ENCODE results near the gene TAL1. TPM values are rescaled to one million over a fixed set of nuclear protein-coding genes. Genes with fewer than 3 reads are reported as not detected.
"Not testable (repeated sequence)": the region's sequence is repeated elsewhere in the genome, so short reads cannot be mapped to it uniquely, and the experiment has no call there.

Gene TAL1
- total RNA-seq, 6 donors from 2014 or later = 4.2 to 16.4 (median 10.8) TPM

GRCh38 chr1:47207803-47208373, 24.1 kb downstream of the TAL1 start:
- Histone ChIP-seq H3K36me3 (no peaks in the 10 kb centered on the region), H3K27ac (no peak overlapping the region), H3K4me1 (peaks cover 5 to 20% (median 15%) of the 10 kb centered on the region in 4 donors), H3K27me3 (no peaks in the 10 kb centered on the region), H3K9me3 (no peaks in the 10 kb centered on the region), H3K4me3 (no peak overlapping the region)
- TF ChIP-seq POLR2A (IDR thresholded peaks at IDR 0.05) = no peak
- no peak for TF ChIP-seq CTCF (IDR thresholded peaks at IDR 0.05)
- no peak for TF ChIP-seq EP300 (IDR thresholded peaks at IDR 0.05)
- TF ChIP-seq POLR2AphosphoS5 (IDR thresholded peaks at IDR 0.05) = no peak
- WGBS, 2 donors = 71 to 74% methylated on average over 8 of the region's 8 CpGs
- DNase-seq (no peak), ATAC-seq (ENCODE audit: low FRiP score in 2 of 2) (no peak)

GRCh38 chr1:47205918-47206317, 26.1 kb downstream of the TAL1 start:
- no peaks in the 10 kb centered on the region for H3K9me3 ChIP-seq
- no peak overlapping the region for H3K27ac ChIP-seq
- TF ChIP-seq POLR2A (IDR thresholded peaks at IDR 0.05) (no peak), POLR2AphosphoS5 (IDR thresholded peaks at IDR 0.05) (no peak), CTCF (IDR thresholded peaks at IDR 0.05) (no peak), EP300 (IDR thresholded peaks at IDR 0.05) (no peak)
- ATAC-seq (ENCODE audit: low FRiP score in 2 of 2) = no peak
- 85 to 87% methylated on average over 5 of the region's 5 CpGs for WGBS, 2 donors
- no peak for DNase-seq
- H3K36me3 ChIP-seq = no peaks in the 10 kb centered on the region
- H3K4me3 ChIP-seq = no peak overlapping the region
- H3K4me1 ChIP-seq = peaks cover 0 to 5% (median 2%) of the 10 kb centered on the region in 4 donors
- H3K27me3 ChIP-seq = no peaks in the 10 kb centered on the region

- H3K9me3 ChIP-seq; DNase-seq; H3K36me3 ChIP-seq; ATAC-seq (ENCODE audit: low FRiP score in 2 of 2); H3K4me1 ChIP-seq; H3K27me3 ChIP-seq; H3K4me3 ChIP-seq; H3K27ac ChIP-seq: not testable (repeated sequence)
- WGBS, 2 donors = 17 to 29% methylated on average over 2 of the region's 2 CpGs
These were observed 28.5 kb downstream of the TAL1 start for GRCh38 chr1:47203504-47203903.

GRCh38 chr1:47201179-47201578, 30.8 kb downstream of the TAL1 start:
- Histone ChIP-seq H3K9me3 (no peaks in the 10 kb centered on the region), H3K27me3 (no peaks in the 10 kb centered on the region), H3K4me3 (no peak overlapping the region), H3K36me3 (no peaks in the 10 kb centered on the region), H3K4me1 (no peaks in the 10 kb centered on the region), H3K27ac (no peak overlapping the region)
- 32 to 53% methylated on average over 4 of the region's 4 CpGs for WGBS, 2 donors
- no peak for ATAC-seq (ENCODE audit: low FRiP score in 2 of 2)
- no peak for TF ChIP-seq EP300 (IDR thresholded peaks at IDR 0.05)
- TF ChIP-seq POLR2A (IDR thresholded peaks at IDR 0.05) = no peak
- no peak for TF ChIP-seq CTCF (IDR thresholded peaks at IDR 0.05)
- no peak for TF ChIP-seq POLR2AphosphoS5 (IDR thresholded peaks at IDR 0.05)
- DNase-seq = no peak

- Histone ChIP-seq H3K27ac (no peak overlapping the region), H3K4me1 (peaks cover 0 to under 1% (median under 1%) of the 10 kb centered on the region in 4 donors), H3K36me3 (no peaks in the 10 kb centered on the region), H3K27me3 (no peaks in the 10 kb centered on the region), H3K4me3 (no peak overlapping the region), H3K9me3 (no peaks in the 10 kb centered on the region)
- WGBS, 2 donors = 81 to 83% methylated on average over 4 of the region's 4 CpGs
- ATAC-seq (ENCODE audit: low FRiP score in 2 of 2) (no peak), DNase-seq (no peak)
- TF ChIP-seq CTCF (IDR thresholded peaks at IDR 0.05) (no peak), POLR2AphosphoS5 (IDR thresholded peaks at IDR 0.05) (no peak)
These were observed 33.8 kb downstream of the TAL1 start for GRCh38 chr1:47198214-47198613.

Data from upper lobe of left lung (tissue), 6 donors.